Uterus (tissue), 4 donors: ENCODE measurements around the gene SART3. TPM values are rescaled to one million over a fixed set of nuclear protein-coding genes. Genes with fewer than 3 reads are reported as not detected.

Experiments
- DNase-seq, 2 donors: peaks; one replicate each; pipeline ENCODE4 v3.0.0-alpha.2; 2019 to 2020
- H3K27ac ChIP-seq, 2 donors: fragments of 200-600 bp; sonication (generic); 1 replicate in 1 of 2; 2 replicates in 1 of 2; pipeline ENCODE4 v1.5.1; 2016 to 2018
- H3K27me3 ChIP-seq, 2 donors: fragments of 200-600 bp; sonication (generic); one replicate each; pipeline ENCODE4 v1.5.1; 2018 to 2019; ENCODE audit warnings: control low read depth in 1 of 2
- H3K36me3 ChIP-seq, 2 donors: fragments of 200-600 bp; sonication (generic); one replicate each; pipeline ENCODE4 v1.5.1; 2019; ENCODE audit warnings: control low read depth in 1 of 2
- H3K4me1 ChIP-seq, 2 donors: fragments of 200-600 bp; sonication (generic); one replicate each; pipeline ENCODE4 v1.5.1; 2018 to 2019; ENCODE audit warnings: control low read depth in 1 of 2
- H3K4me3 ChIP-seq, 2 donors: fragments of 200-600 bp; sonication (generic); 1 replicate in 1 of 2; 2 replicates in 1 of 2; pipeline ENCODE4 v1.5.1; 2018 to 2019; ENCODE audit warnings: mild to moderate bottlenecking in 1 of 2
- H3K9me3 ChIP-seq, 2 donors: fragments of 200-600 bp; sonication (generic); one replicate each; pipeline ENCODE4 v1.5.1; 2019; ENCODE audit warnings: control low read depth in 1 of 2
- POLR2A ChIP-seq, 2 donors: fragments of 450-650 bp; IDR thresholded peaks; one replicate each; pipeline ENCODE4 v1.6.1; 2016; ENCODE audit warnings: antibody characterized with exemption in 2 of 2, mild to moderate bottlenecking in 1 of 2, moderate library complexity in 1 of 2
- intact Hi-C: fragments of 100-400 bp; cut with DNase I; formaldehyde crosslinking; loops from one replicate; pipeline ENCODE4 v1.15.1; 2023; ENCODE audit warnings: low total_unique reads
- total RNA-seq, 4 donors: library from RNA; depleted of rRNA in 3 of 4; stranded (reverse); fragments of >200 nt in 3 of 4; gene quantifications; one replicate each; pipeline versions ENCODE4 v1.1.0 to v1.2.4, GENCODE V29; 2014 to 2023
- TF ChIP-seq, protein P1 (sequence below), 4 experiments: fragments of 200-600 bp in 2 of 4; fragments of 450-650 bp in 2 of 4; sonication (generic) in 2 of 4; IDR thresholded peaks; one replicate each; pipeline ENCODE4 v1.5.1; 2016 to 2019; ENCODE audit warnings: antibody characterized with exemption in 4 of 4, mild to moderate bottlenecking in 2 of 4, moderate library complexity in 1 of 4
- donor health status: DM: yes; HTN: yes; CAD: no.

Gene SART3
- total RNA-seq, 4 donors from 2014 or later = 16.2 to 86.1 (median 55.7) TPM

DNA sequence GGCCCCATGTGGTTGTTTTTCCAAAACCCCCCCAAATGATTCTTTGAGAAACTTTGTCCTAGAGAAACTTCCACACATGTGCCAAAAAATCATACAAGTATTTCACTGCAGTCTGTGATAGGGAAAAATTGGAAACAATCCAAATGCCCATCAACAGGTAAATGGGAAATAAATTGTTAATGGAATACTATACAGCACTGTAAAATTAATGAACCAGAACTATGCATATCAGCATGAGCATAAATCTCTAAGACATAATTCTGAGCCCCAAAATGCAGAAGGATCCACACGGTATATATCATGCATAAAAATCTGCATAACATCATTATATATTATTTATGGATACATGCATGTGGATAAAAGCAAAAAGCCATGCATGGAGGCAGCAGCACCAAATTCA, 51.2 kb downstream of the SART3 start:
- Histone ChIP-seq H3K9me3 (no peaks in the 10 kb centered on the region), H3K27ac (no peak overlapping the region), H3K27me3 (no peaks in the 10 kb centered on the region), H3K36me3 (no peaks in the 10 kb centered on the region), H3K4me1 (peaks cover 0 to 3% of the 10 kb centered on the region in 2 donors), H3K4me3 (no peak overlapping the region)
- no peak for DNase-seq
- no peak for TF ChIP-seq POLR2A (IDR thresholded peaks at IDR 0.05)
- intact Hi-C loops = no loop called here

DNA sequence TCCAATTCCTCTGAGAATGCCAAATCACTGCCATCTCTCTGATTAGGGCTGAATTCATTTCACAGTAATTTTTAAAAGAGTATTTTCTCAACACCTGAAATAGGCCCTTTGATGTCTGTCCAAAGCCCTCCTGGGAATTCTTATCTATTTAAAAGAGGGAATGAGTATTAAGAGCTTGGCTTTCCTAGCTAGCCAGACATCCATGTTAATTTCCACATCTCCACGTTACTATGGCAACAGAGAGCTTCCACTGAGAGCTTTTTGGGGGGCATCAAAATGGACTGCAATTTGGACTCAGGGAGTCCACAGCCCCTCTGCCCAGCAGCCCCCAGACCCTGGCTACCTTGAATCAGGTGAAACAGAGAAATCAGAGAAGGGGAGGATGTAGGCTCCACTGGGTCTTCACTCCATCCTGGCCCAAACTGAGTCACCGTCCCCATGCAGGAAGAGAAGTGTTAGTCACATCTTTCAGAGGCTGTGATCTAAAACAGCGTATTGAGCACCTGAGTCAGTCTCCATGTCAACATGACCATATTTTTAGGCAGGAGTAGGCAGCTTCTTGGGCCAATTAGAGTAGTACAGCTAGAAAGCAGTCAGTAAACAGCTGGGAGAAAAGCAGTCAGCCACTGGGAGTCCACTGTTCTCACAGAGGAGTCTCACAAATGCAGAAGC, 52.9 kb downstream of the SART3 start:
- Histone ChIP-seq H3K4me3 (no peak overlapping the region), H3K27ac (no peak overlapping the region), H3K36me3 (no peaks in the 10 kb centered on the region), H3K27me3 (no peaks in the 10 kb centered on the region), H3K4me1 (peaks cover 0 to 3% of the 10 kb centered on the region in 2 donors), H3K9me3 (no peaks in the 10 kb centered on the region)
- TF ChIP-seq, protein P1, sequence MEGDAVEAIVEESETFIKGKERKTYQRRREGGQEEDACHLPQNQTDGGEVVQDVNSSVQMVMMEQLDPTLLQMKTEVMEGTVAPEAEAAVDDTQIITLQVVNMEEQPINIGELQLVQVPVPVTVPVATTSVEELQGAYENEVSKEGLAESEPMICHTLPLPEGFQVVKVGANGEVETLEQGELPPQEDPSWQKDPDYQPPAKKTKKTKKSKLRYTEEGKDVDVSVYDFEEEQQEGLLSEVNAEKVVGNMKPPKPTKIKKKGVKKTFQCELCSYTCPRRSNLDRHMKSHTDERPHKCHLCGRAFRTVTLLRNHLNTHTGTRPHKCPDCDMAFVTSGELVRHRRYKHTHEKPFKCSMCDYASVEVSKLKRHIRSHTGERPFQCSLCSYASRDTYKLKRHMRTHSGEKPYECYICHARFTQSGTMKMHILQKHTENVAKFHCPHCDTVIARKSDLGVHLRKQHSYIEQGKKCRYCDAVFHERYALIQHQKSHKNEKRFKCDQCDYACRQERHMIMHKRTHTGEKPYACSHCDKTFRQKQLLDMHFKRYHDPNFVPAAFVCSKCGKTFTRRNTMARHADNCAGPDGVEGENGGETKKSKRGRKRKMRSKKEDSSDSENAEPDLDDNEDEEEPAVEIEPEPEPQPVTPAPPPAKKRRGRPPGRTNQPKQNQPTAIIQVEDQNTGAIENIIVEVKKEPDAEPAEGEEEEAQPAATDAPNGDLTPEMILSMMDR (IDR thresholded peaks at IDR 0.05) = no peak
- TF ChIP-seq POLR2A (IDR thresholded peaks at IDR 0.05) = no peak
- intact Hi-C loops = no loop called here
- DNase-seq = no peak

DNA sequence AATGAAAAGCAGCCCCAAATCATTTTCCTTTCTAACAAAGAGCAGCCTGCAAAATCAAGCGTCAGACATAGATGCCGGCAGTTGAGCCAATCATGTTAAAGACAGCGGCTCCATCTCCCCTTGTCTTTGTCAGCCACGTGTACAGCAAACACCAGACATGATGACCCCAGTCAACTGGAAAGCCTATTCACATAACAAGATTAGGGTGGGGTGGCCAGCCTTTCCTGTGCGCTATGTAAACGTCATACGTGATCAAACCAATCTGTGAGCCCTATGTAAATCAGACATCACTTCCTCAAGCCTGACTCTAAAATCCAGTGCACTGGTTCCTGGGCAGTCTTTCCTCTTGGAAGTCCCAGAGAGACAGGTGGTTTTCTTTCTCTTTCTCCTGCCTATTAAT, 55.8 kb downstream of the SART3 start:
- H3K27me3 ChIP-seq = no peaks in the 10 kb centered on the region
- intact Hi-C loops = no loop called here
- no peak for TF ChIP-seq POLR2A (IDR thresholded peaks at IDR 0.05)
- TF ChIP-seq, protein P1 (IDR thresholded peaks at IDR 0.05) = no peak
- no peaks in the 10 kb centered on the region for H3K9me3 ChIP-seq
- no peak for DNase-seq
- no peak overlapping the region for H3K27ac ChIP-seq
- no peaks in the 10 kb centered on the region for H3K4me1 ChIP-seq
- H3K36me3 ChIP-seq = no peaks in the 10 kb centered on the region
- H3K4me3 ChIP-seq = no peak overlapping the region

DNA sequence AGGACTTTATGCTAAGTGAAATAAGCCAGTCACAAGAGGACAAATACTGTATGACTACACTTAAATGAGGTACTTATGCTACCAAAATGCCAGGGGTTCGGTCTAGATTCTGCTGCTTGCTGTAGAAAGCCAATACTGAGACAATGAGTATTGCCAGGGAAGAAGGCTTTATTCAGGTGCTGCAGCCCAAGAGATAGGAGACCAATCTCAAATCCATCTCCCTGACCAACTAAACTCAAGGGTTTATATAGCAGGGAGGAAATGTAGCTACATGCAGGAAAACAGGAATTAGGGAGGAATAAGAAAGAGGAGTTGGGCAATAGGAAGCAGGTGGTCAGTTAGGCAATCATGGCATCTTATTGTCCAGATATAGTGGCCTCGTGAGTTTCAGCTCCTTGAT, 58.1 kb downstream of the SART3 start:
- no peaks in the 10 kb centered on the region for H3K36me3 ChIP-seq
- intact Hi-C loops = no loop called here
- no peaks in the 10 kb centered on the region for H3K27me3 ChIP-seq
- no peaks in the 10 kb centered on the region for H3K9me3 ChIP-seq
- no peak overlapping the region for H3K4me3 ChIP-seq
- no peak overlapping the region for H3K27ac ChIP-seq
- no peak for DNase-seq
- no peaks in the 10 kb centered on the region for H3K4me1 ChIP-seq
- TF ChIP-seq, protein P1 (IDR thresholded peaks at IDR 0.05) = no peak
- no peak for TF ChIP-seq POLR2A (IDR thresholded peaks at IDR 0.05)

DNA sequence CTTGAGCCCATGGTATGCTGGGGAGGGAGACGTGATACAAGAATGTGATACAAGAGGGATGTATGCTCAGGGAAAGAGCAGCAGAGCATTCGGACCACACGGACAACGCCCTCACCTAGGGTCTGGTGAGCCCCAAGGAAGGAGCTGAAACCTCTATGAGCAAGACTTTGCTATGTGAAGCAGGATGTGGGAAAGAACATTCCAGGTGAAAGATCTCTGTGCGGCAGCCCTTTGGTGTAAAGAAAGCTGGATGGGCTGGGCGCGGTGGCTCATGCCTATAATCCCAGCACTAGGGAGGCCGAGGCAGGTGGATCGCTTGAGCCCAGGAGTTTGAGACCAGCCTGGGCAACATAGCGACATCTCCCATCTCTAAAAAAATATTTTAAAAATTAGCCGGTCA, 62.8 kb downstream of the SART3 start:
- Histone ChIP-seq H3K27ac (no peak overlapping the region), H3K4me3 (no peak overlapping the region), H3K4me1 (no peaks in the 10 kb centered on the region), H3K36me3 (no peaks in the 10 kb centered on the region), H3K9me3 (no peaks in the 10 kb centered on the region), H3K27me3 (no peaks in the 10 kb centered on the region)
- intact Hi-C loops = no loop called here
- no peak for DNase-seq
- TF ChIP-seq, protein P1 (IDR thresholded peaks at IDR 0.05) = no peak
- TF ChIP-seq POLR2A (IDR thresholded peaks at IDR 0.05) = no peak
